Transverse colon (tissue), 4 donors: ENCODE data around the gene ADCY1.

Experiments used
- POLR2A ChIP-seq: fragments of 450-650 bp; IDR thresholded peaks from one replicate; pipeline ENCODE4 v1.6.1; 2016; ENCODE audit warnings: antibody characterized with exemption, mild to moderate bottlenecking, moderate library complexity
- POLR2AphosphoS5 ChIP-seq, 3 donors: sonication (generic); formaldehyde crosslinking; IDR thresholded peaks; one replicate each; pipeline ENCODE4 v1.6.1; 2016; ENCODE audit warnings: antibody characterized with exemption in 3 of 3
- TF ChIP-seq, protein P1 (sequence below), 5 experiments: fragments of 200-600 bp in 3 of 5; fragments of 450-650 bp in 2 of 5; sonication (generic) in 3 of 5; IDR thresholded peaks; 1 replicate in 2 of 5; 2 replicates in 3 of 5; pipeline ENCODE4 v1.5.1; 2016 to 2017; ENCODE audit warnings: antibody characterized with exemption in 5 of 5, inconsistent platforms in 3 of 5, mild to moderate bottlenecking in 2 of 5, moderate library complexity in 1 of 5

- TF ChIP-seq, protein P1, sequence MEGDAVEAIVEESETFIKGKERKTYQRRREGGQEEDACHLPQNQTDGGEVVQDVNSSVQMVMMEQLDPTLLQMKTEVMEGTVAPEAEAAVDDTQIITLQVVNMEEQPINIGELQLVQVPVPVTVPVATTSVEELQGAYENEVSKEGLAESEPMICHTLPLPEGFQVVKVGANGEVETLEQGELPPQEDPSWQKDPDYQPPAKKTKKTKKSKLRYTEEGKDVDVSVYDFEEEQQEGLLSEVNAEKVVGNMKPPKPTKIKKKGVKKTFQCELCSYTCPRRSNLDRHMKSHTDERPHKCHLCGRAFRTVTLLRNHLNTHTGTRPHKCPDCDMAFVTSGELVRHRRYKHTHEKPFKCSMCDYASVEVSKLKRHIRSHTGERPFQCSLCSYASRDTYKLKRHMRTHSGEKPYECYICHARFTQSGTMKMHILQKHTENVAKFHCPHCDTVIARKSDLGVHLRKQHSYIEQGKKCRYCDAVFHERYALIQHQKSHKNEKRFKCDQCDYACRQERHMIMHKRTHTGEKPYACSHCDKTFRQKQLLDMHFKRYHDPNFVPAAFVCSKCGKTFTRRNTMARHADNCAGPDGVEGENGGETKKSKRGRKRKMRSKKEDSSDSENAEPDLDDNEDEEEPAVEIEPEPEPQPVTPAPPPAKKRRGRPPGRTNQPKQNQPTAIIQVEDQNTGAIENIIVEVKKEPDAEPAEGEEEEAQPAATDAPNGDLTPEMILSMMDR (IDR thresholded peaks at IDR 0.05), result no peak
- no peak for TF ChIP-seq POLR2A
- TF ChIP-seq POLR2AphosphoS5 (IDR thresholded peaks at IDR 0.05), result no peak
These were observed 35.9 kb downstream of the ADCY1 start for GRCh38 chr7:45610019-45610418.
